Spleen (tissue), 7 donors: ENCODE data around the gene RIMS1.

Experiments
- CTCF ChIP-seq, 11 experiments: fragments of 200-600 bp in 7 of 11; fragments of 450-650 bp in 4 of 11; sonication (generic) in 4 of 11; IDR thresholded peaks in 8 of 11; conservative IDR thresholded peaks in 3 of 11; 1 replicate in 7 of 11; 2 replicates in 4 of 11; pipeline versions ENCODE4 v1.4.0 to v1.8.0; 2016 to 2021; ENCODE audit warnings: antibody characterized with exemption in 11 of 11, inconsistent platforms in 4 of 11, mild to moderate bottlenecking in 1 of 11
- POLR2A ChIP-seq, 3 donors: fragments of 450-650 bp; IDR thresholded peaks; one replicate each; pipeline ENCODE4 v1.5.1; 2017; ENCODE audit warnings: antibody characterized with exemption in 3 of 3, mild to moderate bottlenecking in 1 of 3
- donor health status: DM: no; HTN: no; CAD: no; lungs with moderate emphysema.
- donor health status: DM: no; HTN: no; CAD: no.
- donor health status: DM: no; HTN: no; CAD: no.

GRCh38 chr6:72205500-72205899, 319.1 kb downstream of the RIMS1 start:
- TF ChIP-seq CTCF (IDR thresholded peaks at IDR 0.05 in 8 of 11, conservative IDR thresholded peaks at IDR 0.05 in 3 of 11) (no peak), POLR2A (IDR thresholded peaks at IDR 0.05) (no peak)
